HG03457 (cell line): ENCODE measurements around the gene SUSD1.
"Not testable (repeated sequence)": the region's sequence is repeated elsewhere in the genome, so short reads cannot be mapped to it uniquely, and the experiment has no call there.

Experiments
- ATAC-seq: cut with Tn5 transposase; IDR thresholded peaks from one replicate; pipeline ENCODE4 v1.9.1; 2021; ENCODE audit warnings: moderate number of reproducible peaks; ENCODE audit not compliant: unreplicated experiment

Gene SUSD1

DNA sequence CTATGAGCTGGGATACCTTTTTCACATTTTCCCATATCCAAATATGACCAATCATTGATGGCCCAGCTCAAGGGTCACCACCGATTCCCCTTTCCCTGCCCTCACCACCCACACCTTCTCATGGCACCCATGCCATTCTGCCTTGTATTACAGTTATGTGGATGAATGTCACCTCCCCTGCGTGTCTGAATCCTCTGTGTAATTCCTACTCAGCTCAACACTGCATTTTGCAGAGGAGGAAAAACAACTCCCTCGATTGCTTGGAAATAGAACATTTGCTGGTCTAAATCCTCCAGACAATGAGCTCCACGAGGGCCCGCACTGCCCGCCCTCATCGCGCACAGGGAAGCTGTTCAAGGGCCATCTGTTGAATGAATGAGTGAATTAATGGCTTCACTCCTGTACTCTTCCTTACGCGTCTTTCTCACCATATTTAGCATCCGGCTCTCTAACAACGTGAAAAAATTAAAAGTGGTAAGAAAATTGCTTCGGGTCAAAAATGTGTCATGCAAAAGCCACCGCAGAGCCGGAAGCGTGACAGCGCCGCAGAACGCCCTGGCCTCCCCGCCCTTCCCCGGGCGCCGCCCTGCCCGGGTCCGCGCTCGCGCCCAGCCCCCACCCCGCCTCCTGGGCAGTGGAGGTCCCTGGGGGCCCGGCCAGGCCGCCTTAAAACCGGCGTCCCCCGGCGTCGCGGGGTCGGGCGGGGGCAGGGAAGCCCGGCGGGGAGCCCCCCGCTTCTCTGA lies 704 bp downstream of the SUSD1 start:
- ATAC-seq: peak; percentile 75

DNA sequence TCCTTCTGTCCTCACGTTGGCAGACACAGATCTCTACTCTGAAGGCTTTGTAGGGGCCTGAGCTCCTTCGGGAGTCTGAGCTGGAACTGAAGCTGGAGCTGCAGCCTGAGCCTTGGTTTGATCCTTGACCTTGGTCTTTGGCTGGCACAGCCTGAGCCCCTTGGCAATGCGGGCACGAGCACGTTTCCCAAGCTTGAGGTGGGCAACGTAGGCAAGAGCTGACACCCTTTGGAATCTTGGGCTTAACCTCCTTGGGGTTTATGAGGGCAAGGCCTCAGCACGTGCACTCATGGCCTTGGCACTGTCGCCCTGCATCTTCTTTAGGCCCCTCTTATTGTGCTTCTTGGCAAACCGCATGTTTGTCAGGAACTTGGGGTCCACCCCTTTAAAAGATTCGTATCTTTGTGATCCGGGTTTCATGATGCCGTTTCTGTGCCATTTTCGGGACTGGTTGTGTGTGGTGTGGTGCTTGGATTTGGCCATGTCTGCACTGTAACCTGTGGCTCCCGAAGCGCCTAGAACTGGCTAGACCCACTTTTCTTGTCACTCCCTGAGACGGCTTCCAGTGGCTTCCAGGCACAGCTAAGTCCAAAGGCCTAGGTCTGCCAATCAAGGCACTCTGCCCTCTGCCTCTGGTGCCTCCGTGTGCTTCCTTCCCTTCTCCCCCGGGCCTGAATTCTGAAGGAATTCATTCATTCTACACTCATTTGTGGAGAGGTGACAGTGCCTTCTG lies 1.4 kb downstream of the SUSD1 start:
- no peak for ATAC-seq

DNA sequence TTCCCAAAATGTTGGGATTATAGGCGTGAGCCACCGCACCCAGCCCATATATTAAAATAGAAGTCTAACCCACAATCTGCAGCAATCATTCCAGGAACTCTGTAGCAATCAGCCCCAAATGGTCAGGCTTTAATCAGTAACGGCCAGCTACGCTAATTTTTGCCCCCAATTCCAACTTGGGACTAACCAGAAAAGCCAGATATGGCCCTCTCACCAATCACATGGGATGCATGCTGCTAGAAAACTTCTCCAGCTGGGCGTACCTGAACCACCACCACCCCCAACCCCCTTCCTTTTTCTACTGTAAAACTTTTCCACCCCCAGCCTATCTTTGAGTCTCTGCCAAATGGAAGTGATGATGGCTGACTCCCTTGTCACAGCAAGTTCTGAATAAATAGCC lies 4.1 kb downstream of the SUSD1 start:
- no peak for ATAC-seq

DNA sequence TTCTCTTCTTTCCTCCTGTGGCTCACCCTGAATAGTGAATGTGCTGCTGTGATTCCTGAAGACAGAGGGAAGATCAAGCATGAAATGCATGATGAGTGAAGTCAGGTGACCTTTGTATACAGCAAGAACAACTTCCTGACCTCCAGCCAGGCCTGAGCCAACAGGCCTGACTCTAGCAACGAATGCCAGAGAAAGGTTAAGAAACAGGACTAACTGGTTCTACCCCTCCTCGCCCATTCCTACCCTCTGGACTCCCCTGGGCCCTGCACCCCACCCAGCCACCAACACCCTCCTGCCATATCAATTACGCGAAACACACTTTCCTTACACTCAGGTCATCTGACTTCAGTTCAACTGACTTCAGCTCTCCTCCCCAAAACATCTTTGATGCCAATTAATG lies 4.9 kb downstream of the SUSD1 start:
- ATAC-seq: no peak

DNA sequence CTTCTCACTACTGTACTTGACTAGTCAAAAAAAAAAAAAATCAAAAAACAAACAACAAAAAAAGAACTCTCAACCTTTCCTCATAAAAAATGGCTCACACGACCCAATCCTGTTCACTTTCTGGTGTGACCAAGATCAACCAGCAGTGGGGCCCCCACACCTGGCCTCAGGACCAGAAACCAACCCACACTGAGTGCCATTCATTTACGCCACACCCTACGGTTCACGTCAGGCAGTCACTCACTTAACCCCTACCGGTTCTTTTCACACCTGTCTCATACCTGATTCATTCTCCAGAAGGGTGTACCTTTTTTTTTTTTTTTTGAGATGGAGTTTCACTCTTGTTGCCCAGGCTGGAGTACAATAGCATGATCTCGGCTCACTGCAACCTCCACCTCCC lies 5.7 kb downstream of the SUSD1 start:
- no peak for ATAC-seq

DNA sequence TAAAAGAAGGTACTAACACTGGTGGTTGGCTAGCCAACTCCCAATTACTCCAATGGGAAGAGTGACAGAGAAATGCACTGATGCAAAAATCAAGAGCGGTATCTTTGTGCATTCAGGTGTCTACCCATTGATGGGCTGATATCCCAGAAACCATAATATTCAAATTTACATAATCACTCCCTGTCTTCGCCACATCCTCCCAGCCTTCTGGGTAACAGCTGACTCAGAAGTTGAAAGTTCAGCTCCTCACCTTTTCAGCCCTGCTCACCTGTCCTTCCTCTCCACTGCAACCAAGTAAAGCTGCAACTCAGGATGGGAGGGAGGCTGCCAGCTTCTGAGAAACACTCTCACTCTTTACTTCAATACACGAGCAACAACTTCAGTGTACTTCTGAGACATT lies 6.9 kb downstream of the SUSD1 start:
- ATAC-seq: no peak

DNA sequence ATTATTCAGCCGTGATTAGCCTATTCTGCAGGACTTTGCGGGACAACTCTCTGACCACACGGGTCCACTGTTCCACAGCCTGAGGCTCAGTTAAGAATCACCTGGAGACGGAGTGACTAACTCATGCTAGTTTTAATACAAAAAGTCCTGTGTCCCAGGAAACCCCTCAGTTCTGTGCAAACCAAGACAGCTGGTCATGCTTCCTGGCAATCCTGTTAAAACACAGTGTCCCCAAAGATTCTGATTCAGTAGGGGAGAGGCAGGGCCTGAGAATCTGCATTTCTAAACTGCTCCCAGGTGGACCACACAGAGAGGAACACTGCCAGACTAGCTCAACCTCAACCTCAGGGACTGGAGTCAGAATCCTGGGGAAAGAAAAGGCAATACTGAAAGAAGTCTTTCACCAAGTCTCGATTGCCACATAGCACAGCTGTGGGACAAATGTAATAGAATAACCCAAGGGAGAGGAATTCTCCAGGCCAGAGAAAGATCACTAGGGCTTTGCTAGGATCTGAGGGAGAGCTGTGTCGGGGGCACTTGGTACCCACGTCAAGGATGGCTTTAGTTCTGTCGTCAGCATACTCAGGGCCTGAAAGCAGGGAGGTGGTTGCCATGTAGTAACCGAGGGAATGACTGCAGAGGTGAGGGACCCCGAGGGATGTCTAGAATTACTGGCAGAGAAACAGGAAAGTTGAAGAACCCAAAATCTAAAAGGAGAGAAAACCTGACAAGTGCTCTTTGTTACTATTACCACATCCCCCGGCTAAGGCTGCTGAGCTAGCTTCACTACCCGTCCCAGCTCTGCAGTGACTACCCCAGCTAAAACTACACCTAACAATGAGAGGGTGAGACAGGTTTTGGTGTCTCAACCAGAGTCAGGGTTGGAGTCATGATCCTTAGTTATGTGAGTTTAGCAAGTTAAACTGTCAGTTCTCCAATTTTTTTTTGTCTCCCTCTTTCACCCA lies 8.6 kb downstream of the SUSD1 start:
- ATAC-seq: no peak

DNA sequence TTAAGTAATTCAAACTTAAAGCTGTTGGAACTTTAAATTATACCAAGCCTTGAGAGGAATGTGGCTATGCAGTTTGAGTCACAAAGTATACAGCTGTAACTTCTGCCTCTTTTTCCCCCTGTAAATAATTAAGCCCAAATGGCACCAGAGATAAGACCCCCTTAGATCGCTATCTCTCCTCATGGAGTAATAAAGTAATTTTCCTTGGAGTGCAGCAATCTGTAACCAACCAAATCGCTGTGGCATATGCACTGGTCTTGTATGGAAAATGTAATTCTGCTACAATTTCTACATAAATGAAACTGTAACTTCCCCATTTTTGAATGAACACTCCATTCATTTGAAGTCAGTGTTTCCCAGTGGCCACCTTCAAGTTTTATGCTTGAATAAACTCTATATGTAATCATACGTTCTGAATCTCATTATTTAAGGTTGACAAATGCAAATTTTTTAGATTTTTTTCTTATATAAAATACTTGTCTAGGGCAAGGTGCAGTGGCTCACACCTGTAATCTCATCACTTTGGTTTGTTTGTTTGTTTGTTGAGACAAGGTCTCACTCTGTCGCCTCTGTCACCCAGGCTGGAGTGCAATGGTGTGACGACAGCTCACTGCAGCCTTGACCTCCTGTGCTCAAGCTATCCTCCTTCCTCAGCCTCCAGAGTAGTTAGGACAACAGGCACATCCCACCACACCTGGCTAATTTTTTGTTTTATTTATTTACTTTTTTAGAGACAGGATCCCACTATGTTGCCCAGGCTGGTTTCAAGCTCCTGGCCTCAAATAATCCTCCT lies 12.3 kb downstream of the SUSD1 start:
- no peak for ATAC-seq

DNA sequence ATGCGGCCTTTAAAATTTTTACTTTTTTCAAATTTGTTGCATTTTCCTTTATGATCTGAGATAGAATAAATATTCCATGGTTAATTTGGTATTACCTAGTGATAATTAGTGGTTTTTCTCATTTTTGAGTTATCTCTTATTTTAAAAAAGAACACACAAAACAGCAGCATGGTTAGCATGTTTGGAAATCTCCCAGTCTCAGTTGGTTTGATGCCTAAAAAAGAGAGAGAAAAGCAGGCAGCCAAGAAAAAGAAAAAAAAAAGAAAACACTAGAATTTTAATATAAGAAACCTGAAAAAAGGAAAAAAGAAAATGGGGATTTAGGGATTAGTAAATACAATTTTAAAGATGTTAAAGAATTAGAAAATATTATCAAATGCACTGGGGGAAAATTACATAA lies 15.3 kb downstream of the SUSD1 start:
- no peak for ATAC-seq

DNA sequence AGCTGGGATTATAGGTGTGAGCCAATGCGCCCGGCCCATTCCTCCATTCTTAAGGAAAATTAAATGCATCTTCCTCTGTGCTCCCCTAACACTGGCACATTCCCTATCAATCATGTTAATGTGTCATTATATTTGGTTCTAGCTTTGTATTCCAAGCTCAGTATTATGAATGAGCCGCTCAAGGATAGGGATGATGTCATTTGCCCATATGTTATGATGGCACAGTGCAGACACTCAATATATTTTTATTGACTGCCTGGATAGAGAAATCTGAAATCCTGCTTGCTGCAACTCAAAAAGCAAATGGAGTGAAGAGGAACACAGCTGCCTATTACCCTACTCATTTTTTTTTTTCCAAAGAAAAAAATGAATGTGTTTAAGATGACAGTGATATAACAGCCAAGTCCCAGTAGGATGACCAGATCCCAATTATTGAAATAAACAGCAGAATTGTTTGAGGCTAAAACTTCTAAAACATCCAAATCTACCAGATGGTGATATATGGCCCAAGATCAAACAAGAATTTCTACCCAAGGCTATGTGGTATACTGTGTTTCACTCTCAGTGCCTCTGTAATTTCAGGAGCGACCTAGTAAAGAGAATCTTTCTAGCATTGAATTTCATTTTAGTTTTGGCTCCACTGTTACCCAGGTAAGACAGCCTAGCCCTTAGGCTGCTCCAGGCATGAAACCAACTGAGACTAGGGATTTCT lies 16.3 kb downstream of the SUSD1 start:
- ATAC-seq: no peak

DNA sequence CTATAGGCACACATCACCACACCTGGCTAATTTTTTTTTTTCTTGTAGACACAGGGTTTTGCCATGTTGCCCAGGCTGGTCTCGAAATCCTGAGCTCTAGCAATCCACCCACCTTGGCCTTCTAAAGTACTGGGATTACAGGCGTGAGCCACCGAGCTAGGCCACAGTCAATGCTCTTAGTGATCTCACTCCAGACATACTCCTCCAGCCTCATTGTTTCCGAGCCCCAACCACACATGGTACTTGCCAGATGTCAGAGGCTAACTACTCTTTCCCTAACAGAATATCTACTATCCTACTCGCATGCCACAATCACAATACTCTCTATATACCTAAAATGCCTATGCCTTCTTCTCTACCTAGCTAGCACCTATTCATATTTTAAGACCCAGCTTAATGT lies 17.1 kb downstream of the SUSD1 start:
- no peak for ATAC-seq

DNA sequence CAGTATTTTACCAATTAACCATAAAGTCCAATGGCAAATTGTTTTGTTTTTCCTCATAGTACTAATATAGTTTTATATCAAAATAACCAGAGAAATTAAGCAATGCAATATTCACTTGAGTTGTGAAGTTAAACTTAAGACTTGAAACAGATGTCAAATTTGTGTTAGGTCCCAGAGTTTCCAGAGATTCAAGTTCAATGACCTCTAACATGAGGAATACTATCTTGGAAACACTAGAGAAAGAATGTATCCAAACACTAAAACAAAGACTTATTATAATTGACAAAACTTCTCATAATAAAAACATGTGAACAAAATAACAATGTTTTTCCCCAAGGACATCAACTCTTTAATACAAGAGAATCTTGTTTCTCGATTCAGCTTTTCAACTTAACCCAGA lies 18.0 kb downstream of the SUSD1 start:
- no peak for ATAC-seq

DNA sequence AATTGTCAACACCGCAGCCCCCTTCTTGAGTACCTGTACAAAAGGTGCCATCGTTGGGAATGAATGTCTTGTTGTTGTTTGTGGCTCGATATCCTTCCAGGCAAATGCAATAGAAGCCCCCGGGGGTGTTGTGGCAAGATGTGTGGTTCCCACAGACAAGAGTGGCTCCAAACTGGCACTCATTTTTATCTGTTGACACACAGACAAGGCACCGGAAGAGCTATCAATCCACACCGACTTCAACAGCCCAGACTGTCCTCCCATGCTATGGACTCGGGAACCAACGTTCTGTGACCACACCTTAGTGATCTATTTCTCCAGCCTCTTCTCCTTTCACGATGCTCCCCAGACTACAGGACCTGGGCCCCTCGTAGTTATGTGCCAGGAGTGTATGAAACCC lies 25.9 kb downstream of the SUSD1 start:
- ATAC-seq: no peak

DNA sequence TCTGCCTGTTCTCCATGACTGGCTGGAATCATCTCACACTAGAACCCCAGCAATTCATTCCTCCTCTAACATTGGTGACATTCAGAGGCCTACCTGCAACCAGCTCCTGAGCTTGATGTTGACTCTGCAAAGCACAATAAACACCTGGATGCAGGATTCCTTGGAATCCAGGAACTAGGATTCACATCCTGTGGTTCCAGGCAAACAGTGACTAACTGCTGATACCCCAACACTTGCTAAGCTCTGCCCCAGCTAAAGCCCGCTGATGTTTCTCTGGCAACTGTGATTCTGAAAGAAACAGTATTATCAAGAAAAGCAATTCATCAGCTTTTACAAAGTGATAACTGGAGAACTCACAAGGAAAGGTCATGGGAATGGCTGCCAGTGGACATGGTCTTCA lies 29.2 kb downstream of the SUSD1 start:
- ATAC-seq: no peak

DNA sequence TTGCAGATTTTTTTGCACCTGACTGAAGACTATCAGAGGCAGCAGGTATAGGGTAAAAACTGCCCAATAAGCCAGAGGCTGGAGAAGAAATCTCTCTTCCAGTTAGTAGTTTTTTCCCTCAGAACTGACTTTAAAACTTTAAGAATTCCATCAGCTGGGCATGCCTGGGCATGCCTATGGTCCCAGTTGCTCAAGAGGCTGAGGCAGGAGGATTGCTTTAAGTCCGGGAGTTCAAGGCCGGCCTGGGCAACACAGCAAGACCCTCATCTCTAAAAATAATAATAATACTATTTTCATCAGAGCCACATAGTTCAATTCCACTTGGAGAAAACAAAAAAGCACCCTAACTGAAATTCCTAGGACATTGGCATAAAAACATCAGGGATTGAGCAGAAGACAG lies 30.3 kb downstream of the SUSD1 start:
- ATAC-seq: no peak

DNA sequence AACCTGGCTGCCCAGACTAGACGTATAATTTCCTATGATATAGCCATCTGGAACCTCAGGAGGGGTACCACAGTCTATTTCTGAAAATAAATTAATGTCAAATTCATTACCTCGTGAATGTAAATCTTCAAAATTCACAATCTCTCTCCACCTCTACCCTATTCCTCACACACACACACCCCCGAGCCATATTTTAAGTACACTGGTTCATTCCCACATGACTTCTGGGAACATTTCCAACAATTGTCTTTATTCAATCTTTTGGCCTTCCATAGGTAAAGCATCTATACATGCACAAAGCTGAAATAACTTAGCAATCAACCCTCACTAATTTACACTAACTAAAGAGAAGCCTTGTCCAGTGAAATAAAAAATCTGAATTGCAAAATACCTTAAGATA lies 32.7 kb downstream of the SUSD1 start:
- ATAC-seq: no peak

DNA sequence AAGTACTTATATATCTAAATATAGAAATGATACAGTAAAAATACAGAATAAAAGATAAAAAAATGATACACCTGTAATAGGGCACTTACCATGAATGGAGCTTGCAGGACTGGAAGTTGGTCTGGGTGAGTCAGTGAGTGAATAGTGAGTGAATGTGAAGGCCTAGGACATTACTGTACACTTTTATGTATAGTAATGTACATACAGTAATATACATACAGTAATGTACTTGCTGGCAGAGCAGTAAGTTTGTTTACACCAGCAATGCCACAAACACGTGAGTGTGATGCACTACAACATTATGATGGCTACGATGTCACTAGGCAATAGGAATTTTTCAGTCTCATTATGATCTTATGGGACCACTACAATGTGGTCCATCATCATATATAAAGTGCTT lies 34.2 kb downstream of the SUSD1 start:
- no peak for ATAC-seq

DNA sequence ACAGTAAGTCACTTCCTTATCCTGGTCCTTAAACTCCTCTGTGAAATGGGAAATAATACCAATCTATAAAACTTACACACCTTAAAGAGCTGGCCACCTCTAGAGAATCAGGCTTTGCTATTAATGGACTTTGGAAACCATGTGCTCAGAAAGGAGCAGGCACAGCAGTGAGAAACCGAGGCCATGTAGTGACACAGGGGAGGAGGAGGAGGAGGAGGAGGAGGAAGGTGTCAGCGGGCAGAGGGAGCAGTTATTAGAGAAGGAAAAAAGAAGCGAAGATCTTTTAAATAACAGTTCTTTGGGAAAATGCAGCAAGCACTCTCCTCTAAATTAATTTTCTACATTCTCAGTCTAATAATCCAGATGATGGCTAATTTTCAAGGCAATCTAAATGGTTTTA lies 38.0 kb downstream of the SUSD1 start:
- no peak for ATAC-seq

DNA sequence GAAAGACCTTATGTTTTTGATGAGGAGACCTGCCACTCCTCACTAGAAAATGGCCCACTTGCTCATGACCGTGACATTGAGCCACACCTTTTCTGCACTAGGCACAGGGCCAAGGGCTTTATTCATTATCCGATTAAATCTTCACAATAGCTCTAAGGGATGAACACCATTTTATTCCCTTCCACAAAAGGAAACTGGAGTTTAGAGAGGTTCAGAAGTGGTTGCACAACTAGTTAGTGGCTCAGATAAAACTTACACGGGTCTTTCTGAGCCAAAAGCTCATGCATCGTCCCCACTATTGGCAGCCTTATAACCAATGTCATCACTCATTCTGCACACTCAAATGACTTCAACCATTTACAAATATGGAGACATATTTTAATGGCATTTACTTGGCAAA lies 39.4 kb downstream of the SUSD1 start:
- no peak for ATAC-seq

DNA sequence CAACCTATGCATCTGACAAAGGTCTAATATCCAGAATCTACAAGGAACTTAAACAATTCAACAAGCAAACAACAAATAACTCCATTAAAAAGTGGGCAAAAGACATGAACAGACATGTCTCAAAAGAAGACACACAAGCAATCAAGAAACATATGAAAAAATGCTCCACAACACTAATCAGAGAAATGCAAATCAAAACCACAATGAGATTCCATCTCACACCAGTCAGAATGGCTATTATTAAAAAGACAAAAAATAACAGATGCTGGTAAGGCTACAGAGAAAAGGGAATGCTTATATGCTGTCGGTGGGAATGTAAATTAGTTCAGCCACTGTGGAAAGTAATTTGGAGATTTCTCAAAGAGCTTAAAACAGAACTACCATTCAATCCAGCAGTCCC lies 41.3 kb downstream of the SUSD1 start:
- not testable (repeated sequence) for ATAC-seq
